OCI-LY1 (cell line): ENCODE results near the gene FANCB.

ENCODE experiments used
- H2AFZ ChIP-seq: fragments of 200-600 bp; sonication (generic), shearing (Covaris generic); 2 replicates; pipeline ENCODE4 v1.6.0; 2014; ENCODE audit warnings: antibody characterized with exemption, mild to moderate bottlenecking, low read length
- H3F3A ChIP-seq: fragments of 200-600 bp; sonication (generic), shearing (Covaris generic); 2 replicates; pipeline ENCODE4 v1.6.0; 2014; ENCODE audit warnings: mild to moderate bottlenecking, antibody characterized with exemption, low read length, moderate library complexity; ENCODE audit not compliant: insufficient read depth
- H3K27ac ChIP-seq: fragments of 200-600 bp; sonication (generic); 2 replicates; pipeline ENCODE4 v1.5.1; 2014; ENCODE audit warnings: low read length, mixed run types, mild to moderate bottlenecking, low read depth; ENCODE audit not compliant: poor library complexity, severe bottlenecking
- H3K27me3 ChIP-seq: fragments of 200-600 bp; sonication (generic); 2 replicates; pipeline ENCODE4 v1.6.0; 2014; ENCODE audit warnings: antibody characterized with exemption, mild to moderate bottlenecking, low read length, moderate library complexity; ENCODE audit not compliant: insufficient read depth
- H3K36me3 ChIP-seq: fragments of 200-600 bp; sonication (generic); 2 replicates; pipeline ENCODE4 v1.6.1; 2014; ENCODE audit warnings: mild to moderate bottlenecking, antibody characterized with exemption, low read length, moderate library complexity, mixed read lengths; ENCODE audit not compliant: insufficient read depth
- H3K4me1 ChIP-seq: fragments of 200-600 bp; sonication (generic); 2 replicates; pipeline ENCODE4 v1.5.1; 2014; ENCODE audit warnings: mild to moderate bottlenecking, low read length, moderate library complexity; ENCODE audit not compliant: insufficient read depth, severe bottlenecking
- H3K4me2 ChIP-seq: fragments of 200-600 bp; sonication (generic), shearing (Covaris generic); 2 replicates; pipeline ENCODE4 v1.6.1; 2014; ENCODE audit warnings: low read length
- H3K4me3 ChIP-seq: fragments of 200-600 bp; sonication (generic); 2 replicates; pipeline ENCODE4 v1.5.1; 2014; ENCODE audit warnings: low read length, low read depth, mild to moderate bottlenecking, mixed read lengths; ENCODE audit not compliant: poor library complexity, severe bottlenecking
- H3K79me2 ChIP-seq: fragments of 200-600 bp; shearing (Covaris generic); 2 replicates; pipeline ENCODE4 v1.6.1; 2016; ENCODE audit warnings: mixed run types, low read length, mixed read lengths; ENCODE audit not compliant: insufficient read depth
- H3K9ac ChIP-seq: fragments of 200-600 bp; sonication (generic), shearing (Covaris generic); 2 replicates; pipeline ENCODE4 v1.6.1; 2014; ENCODE audit warnings: mild to moderate bottlenecking, low read length, mixed read lengths
- H3K9me2 ChIP-seq: fragments of 200-600 bp; sonication (generic), shearing (Covaris generic); 2 replicates; pipeline ENCODE4 v1.6.1; 2014; ENCODE audit warnings: low read depth, mild to moderate bottlenecking, low read length, mixed read lengths
- H3K9me3 ChIP-seq: fragments of 200-600 bp; shearing (Covaris generic); 2 replicates; pipeline ENCODE4 v1.6.1; 2014; ENCODE audit warnings: low read length, mixed read lengths
- H4K20me1 ChIP-seq: fragments of 200-600 bp; sonication (generic), shearing (Covaris generic); 2 replicates; pipeline ENCODE4 v1.6.0; 2016; ENCODE audit warnings: mild to moderate bottlenecking, low read length; ENCODE audit not compliant: insufficient read depth
- CTCF ChIP-seq: fragments of 200-600 bp; sonication (generic), shearing (Covaris generic); IDR thresholded peaks from 2 replicates; pipeline ENCODE4 v1.5.1; 2017; ENCODE audit warnings: mild to moderate bottlenecking, antibody characterized with exemption, low read length, moderate library complexity, mixed read lengths
- EZH2 ChIP-seq: fragments of 200-600 bp; sonication (generic), shearing (Covaris generic); IDR thresholded peaks from 2 replicates; pipeline ENCODE4 v1.8.0; 2017; ENCODE audit warnings: borderline replicate concordance, mixed run types, mild to moderate bottlenecking, antibody characterized with exemption, low read length, moderate library complexity, mixed read lengths

FANCB gene

GRCh38 chrX:14919407-14919806, 46.5 kb upstream of the FANCB start:
- Histone ChIP-seq H3K9ac (no peak overlapping the region), H3K4me1 (no peaks in the 10 kb centered on the region), H3K27me3 (no peaks in the 10 kb centered on the region), H3K9me3 (no peaks in the 10 kb centered on the region), H3K4me2 (no peak overlapping the region), H3K9me2 (no peaks in the 10 kb centered on the region), H2AFZ (no peak overlapping the region), H3K4me3 (no peak overlapping the region), H4K20me1 (no peaks in the 10 kb centered on the region), H3K36me3 (0 out of 2 replicates have a peak, but pooled peaks cover 7% of the 10 kb centered on the region), H3K27ac (no peak overlapping the region), H3K79me2 (no peaks in the 10 kb centered on the region), H3F3A (no peaks in the 10 kb centered on the region)
- TF ChIP-seq CTCF, result no peak

DNA sequence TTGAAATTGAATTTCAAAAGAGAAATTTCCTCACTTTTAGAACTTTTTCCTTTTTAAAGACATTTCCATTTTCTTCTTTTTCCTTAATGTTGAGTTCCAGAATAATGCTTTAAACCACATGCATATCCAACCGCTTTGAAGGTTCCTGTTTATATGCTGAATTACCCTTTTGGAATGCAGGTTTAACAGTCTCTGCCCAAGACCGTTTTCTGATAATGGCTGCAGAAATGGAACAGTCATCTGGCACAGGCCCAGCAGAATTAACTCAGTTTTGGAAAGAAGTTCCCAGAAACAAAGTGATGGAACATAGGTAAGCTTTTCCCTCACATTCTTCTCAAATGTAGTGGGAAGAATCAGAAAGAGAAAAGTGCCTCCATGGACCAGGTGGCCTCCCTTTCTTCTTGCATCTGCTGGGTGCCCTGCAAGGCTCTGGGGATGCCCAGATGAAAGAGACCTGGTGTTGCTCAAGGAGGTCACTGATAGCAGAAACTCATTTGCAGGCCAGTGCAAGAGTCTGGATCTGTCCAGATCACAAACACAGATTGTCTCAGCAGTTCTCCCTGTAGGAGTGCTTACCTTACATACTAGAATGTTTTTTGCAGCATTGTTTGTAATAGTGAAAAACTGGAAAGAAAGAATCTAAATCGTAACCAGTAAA, 43.3 kb upstream of the FANCB start:
- no peaks in the 10 kb centered on the region for H3K9me3 ChIP-seq
- no peak for TF ChIP-seq EZH2
- no peak for TF ChIP-seq CTCF
- H3K4me1 ChIP-seq, result no peaks in the 10 kb centered on the region
- H3K9ac ChIP-seq, result no peak overlapping the region
- no peaks in the 10 kb centered on the region for H3K9me2 ChIP-seq
- no peaks in the 10 kb centered on the region for H3F3A ChIP-seq
- no peaks in the 10 kb centered on the region for H3K27me3 ChIP-seq
- H3K36me3 ChIP-seq, result peaks cover 9% of the 10 kb centered on the region; the same call in 1 of the 2 replicates
- H4K20me1 ChIP-seq, result no peaks in the 10 kb centered on the region
- H2AFZ ChIP-seq, result no peak overlapping the region
- no peak overlapping the region for H3K4me2 ChIP-seq
- H3K79me2 ChIP-seq, result no peaks in the 10 kb centered on the region
- H3K4me3 ChIP-seq, result no peak overlapping the region
- no peak overlapping the region for H3K27ac ChIP-seq

GRCh38 chrX:14915596-14915995, 42.7 kb upstream of the FANCB start:
- no peaks in the 10 kb centered on the region for H3K27me3 ChIP-seq
- H3K27ac ChIP-seq, result no peak overlapping the region
- H3K9ac ChIP-seq, result no peak overlapping the region
- H3K4me2 ChIP-seq, result no peak overlapping the region
- H3F3A ChIP-seq, result no peaks in the 10 kb centered on the region
- no peaks in the 10 kb centered on the region for H3K79me2 ChIP-seq
- no peak overlapping the region for H2AFZ ChIP-seq
- no peaks in the 10 kb centered on the region for H3K4me1 ChIP-seq
- no peak for TF ChIP-seq CTCF
- TF ChIP-seq EZH2, result no peak
- no peaks in the 10 kb centered on the region for H3K9me3 ChIP-seq
- no peak overlapping the region for H3K4me3 ChIP-seq
- H4K20me1 ChIP-seq, result no peaks in the 10 kb centered on the region
- no peaks in the 10 kb centered on the region for H3K9me2 ChIP-seq
- H3K36me3 ChIP-seq, result peaks cover 9% of the 10 kb centered on the region; the same call in 1 of the 2 replicates
